SHP77 treated with DMSO at 0.1 percent for 48 hours (cell line): ENCODE results near the gene KRTAP9-7.

ENCODE experiments used
- DNase-seq: peaks from one replicate; lab custom pipeline; 2025; lab: John Stamatoyannopoulos, UW

Gene KRTAP9-7

DNA sequence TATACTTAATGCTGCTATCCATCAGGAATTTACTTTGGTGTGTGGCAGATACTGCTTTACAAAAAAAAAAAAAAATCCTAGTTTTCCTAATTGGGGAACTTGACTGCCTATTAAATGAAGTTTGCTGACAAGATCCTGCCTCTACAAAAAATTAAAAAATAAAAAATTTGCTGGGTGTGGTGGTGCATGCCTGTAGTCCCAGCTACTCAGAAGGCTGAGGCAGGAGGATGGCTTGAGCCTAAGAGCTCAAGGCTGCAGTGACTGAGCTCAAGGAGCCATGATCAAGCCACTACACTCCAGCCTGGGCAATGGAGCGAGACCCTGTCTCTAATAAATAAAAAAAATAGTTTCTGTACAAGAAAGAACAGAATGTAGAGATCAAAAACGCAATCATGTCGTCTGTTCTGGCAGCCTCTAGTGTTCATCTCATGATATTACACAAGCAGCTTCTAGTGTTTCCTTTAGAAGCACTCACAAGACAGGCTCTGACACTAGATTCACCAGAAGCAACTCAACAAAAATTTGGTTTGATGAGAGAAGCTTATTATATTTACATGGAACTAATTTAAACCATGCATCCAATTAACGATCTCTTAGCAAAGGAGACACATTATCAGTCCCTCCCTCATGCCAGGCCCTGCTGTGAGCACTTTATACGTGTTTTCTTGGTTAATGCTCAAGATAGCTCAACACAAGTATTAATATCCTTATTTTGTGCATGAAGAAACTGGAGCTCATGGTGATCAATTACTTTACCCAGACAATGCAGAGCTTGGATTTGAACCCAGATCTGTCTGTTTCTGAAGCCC is 46.8 kb downstream of the KRTAP9-7 start:
- DNase-seq, result no peak

- no peak for DNase-seq
Measured at GRCh38 chr17:41322903-41323895, 47.7 kb downstream of the KRTAP9-7 start.

DNA sequence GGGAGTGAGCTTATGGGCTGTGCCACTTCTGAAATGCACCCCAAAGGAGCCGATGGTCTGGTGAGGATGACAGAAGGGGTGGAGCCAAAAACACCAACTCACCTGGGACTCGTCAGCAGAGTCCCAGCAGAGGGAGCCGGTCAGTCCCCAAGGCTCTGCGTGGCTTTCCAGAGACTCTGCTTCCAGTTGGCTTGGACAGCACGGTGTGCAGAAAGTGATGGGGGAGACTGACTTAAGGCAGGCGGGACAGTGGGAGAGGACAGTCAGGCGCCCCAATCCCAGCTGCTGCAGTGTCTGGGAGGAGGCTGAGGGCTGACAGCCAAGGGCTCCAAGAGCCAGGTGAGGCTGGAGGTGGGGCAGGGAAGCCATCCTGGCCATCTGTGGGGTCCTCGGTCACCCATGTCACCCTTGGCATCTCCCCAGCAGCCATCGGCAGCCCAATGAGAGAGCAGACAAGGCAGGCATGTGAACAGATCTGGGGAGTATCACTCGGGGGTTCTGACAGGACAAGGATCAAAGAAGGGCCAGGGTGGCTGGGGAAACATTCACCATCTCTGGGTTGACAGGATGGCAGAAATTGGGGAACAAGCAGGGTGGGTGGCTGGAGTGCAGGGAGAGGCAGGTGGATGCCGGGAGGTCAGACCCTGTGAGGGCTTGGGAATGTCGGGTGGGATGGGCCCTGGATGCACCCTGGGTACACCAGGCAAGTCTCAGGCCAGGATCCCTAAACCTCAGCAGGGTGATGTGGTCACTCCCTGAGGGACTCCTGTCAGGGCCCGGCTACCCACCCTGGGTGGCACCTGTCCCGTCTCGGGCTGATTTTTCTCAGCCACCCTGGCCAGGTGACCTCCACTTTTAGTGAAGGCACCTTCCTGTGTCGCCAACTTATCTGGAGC is 48.9 kb downstream of the KRTAP9-7 start:
- DNase-seq, result no peak

GRCh38 chr17:41325126-41325525 is 49.6 kb downstream of the KRTAP9-7 start:
- no peak for DNase-seq

DNA sequence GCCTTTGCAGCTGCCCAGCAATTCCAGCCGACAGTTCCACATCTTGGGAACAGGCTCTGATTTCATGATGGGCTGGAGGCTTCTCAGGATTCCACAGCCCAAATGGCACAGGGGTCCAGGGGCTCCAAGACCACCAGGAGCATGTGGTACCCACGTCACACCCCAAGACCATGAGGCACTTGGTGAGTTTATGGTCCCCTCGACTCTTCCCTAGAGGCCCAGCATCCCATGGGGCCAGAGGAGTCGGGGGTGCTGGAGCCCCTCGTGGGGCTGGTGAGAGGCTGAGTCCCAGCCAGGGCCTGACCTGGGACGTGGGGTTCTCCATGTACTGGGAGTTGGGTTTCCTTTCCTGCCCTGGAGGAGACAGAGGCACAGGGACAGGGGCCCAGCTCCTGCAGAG is 50.1 kb downstream of the KRTAP9-7 start:
- no peak for DNase-seq
